ENCODE data around the gene DLG2. TPM values are rescaled to one million over a fixed set of nuclear protein-coding genes. Genes with fewer than 3 reads are reported as not detected.
A peak's percentile ranks its signal among the peaks of the same experiment; 100 is the strongest.

DLG2 gene
- total and polyA plus RNA-seq, 2 of the 8 experiments (the other 6 are each of a cell fraction or from before 2014, with no cell fraction given), result 1.7 to 14.3 TPM

GRCh38 chr11:84947970-84948580 is 679.1 kb downstream of the DLG2 start:
- no peaks in the 10 kb centered on the region for H3K27me3 ChIP-seq (replicated peaks in 1 of 4; ENCODE audit: control insufficient read depth in 3 of 4, extremely low read depth in 1 of 4, insufficient read depth in 3 of 4, low read length in 3 of 4)
- DNase-seq (ENCODE audit: low read depth in 1 of 2, low spot score in 2 of 2) (no peak), FAIRE-seq (no peak)
- H2AFZ ChIP-seq (ENCODE audit: low read length), result peak overlapping the region; percentile 43
- H3K23me2 ChIP-seq (ENCODE audit: low read depth, low read length), result no peaks in the 10 kb centered on the region
- no peaks in the 10 kb centered on the region for H3K79me2 ChIP-seq (ENCODE audit: control insufficient read depth in 1 of 2, insufficient read depth in 2 of 2, low read length in 2 of 2)
- H3K36me3 ChIP-seq (ENCODE audit: control insufficient read depth in 2 of 4, insufficient read depth in 4 of 4, low read length in 3 of 4), result no peaks in the 10 kb centered on the region
- H4K8ac ChIP-seq (ENCODE audit: extremely low read depth, insufficient read depth, low read length), result no peak overlapping the region
- H3K9me3 ChIP-seq (ENCODE audit: insufficient read depth in 2 of 2, low read depth in 1 of 2, low read length in 1 of 2), result no peaks in the 10 kb centered on the region
- no peak overlapping the region for H3K4me3 ChIP-seq (ENCODE audit: extremely low read depth in 1 of 4, insufficient read depth in 2 of 4, low read depth in 3 of 4, low read length in 4 of 4)
- no peak overlapping the region for H3K9ac ChIP-seq (replicated peaks in 1 of 4; ENCODE audit: extremely low read depth in 1 of 4, low read depth in 3 of 4, low read length in 3 of 4)
- no peak overlapping the region for H3K27ac ChIP-seq (ENCODE audit: low read depth, low read length)
- H3K18ac ChIP-seq (ENCODE audit: extremely low read depth, low read length), result no peak overlapping the region; the same call in 1 of the 2 replicates
- H2BK12ac ChIP-seq (ENCODE audit: low read depth, low read length), result no peak overlapping the region
- no peaks in the 10 kb centered on the region for H4K20me1 ChIP-seq (replicated peaks in 1 of 2; ENCODE audit: control insufficient read depth in 1 of 2, insufficient read depth in 2 of 2, low read length in 2 of 2)
- H3K79me1 ChIP-seq (ENCODE audit: low read depth, low read length), result no peaks in the 10 kb centered on the region
- no peak overlapping the region for H3K4me2 ChIP-seq (ENCODE audit: insufficient read depth in 1 of 2, low read depth in 2 of 2, low read length in 2 of 2)
- H3K4me1 ChIP-seq (replicated peaks in 1 of 4; ENCODE audit: control insufficient read depth in 3 of 4, insufficient read depth in 4 of 4, low read length in 3 of 4), result 0 out of 7 replicates have a peak, but pooled peaks cover 0 to 2% (median 0%) of the 10 kb centered on the region in 4 experiments
- H2AK5ac ChIP-seq (ENCODE audit: low read depth, low read length), result no peak overlapping the region
- peak overlapping the region; percentile 19 for H4K5ac ChIP-seq (ENCODE audit: insufficient read length, low read depth, low read length)
- no peak overlapping the region for H3K14ac ChIP-seq (ENCODE audit: insufficient read length)
- 89% methylated on average over 3 of the region's 3 CpGs; no CpG with 5 or more reads in 1 of the 2 experiments for WGBS, 2 experiments (ENCODE audit: extremely low coverage in 1 of 2, insufficient coverage in 1 of 2, insufficient read length in 1 of 2, insufficient replicate concordance in 2 of 2, low coverage in 1 of 2, low lambda C conversion rate in 2 of 2, missing lambda C conversion rate in 1 of 2)
- H2BK15ac ChIP-seq (ENCODE audit: low read length), result no peak overlapping the region
- H3K56ac ChIP-seq (replicated peaks; ENCODE audit: insufficient read length, low read depth, low read length), result no peak overlapping the region
- H4K91ac ChIP-seq (replicated peaks; ENCODE audit: insufficient read length, low read length), result no peak overlapping the region
- no peak overlapping the region for H2BK20ac ChIP-seq (ENCODE audit: low read length)
- ChIA-PET CTCF (ENCODE audit: partially characterized antibody) (interaction anchor here (0.6 to 1.6 kb wide), 4 partner anchors 10 to 48 kb away, joined by 3 to 11 read pairs (median 4); no protein-coding TSS in a partner anchor), POLR2A (ENCODE audit: partially characterized antibody) (no interaction called here)
- no peak overlapping the region for H3K23ac ChIP-seq (ENCODE audit: insufficient read length)
- no peak overlapping the region for H2BK5ac ChIP-seq (ENCODE audit: low read depth, low read length)
- H3K4ac ChIP-seq (replicated peaks; ENCODE audit: insufficient read length, low read depth, low read length), result no peak overlapping the region
- no peak overlapping the region for H2BK120ac ChIP-seq (replicated peaks; ENCODE audit: low read depth, low read length)
- TF ChIP-seq HDAC2 (IDR thresholded peaks at IDR 0.05; ENCODE audit: borderline replicate concordance in 1 of 2, low read depth in 2 of 2, low read length in 2 of 2), result no peak
- TF ChIP-seq SIX5 (IDR thresholded peaks at IDR 0.05; ENCODE audit: low read depth, low read length), result no peak
- peak; percentile 96 for TF ChIP-seq CEBPB (IDR thresholded peaks at IDR 0.05; ENCODE audit: low read depth, low read length)
- TF ChIP-seq SRF (IDR thresholded peaks at IDR 0.05; ENCODE audit: low read depth, low read length), result no peak
- no peak for TF ChIP-seq GABPA (IDR thresholded peaks at IDR 0.05; ENCODE audit: borderline replicate concordance, insufficient read depth, low read length)
- no peak for TF ChIP-seq CBX8 (IDR thresholded peaks at IDR 0.05; ENCODE audit: borderline replicate concordance, low read depth, low read length)
- no peak for TF ChIP-seq RFX5 (IDR thresholded peaks at IDR 0.05; ENCODE audit: borderline replicate concordance, low read depth, low read length)
- no peak for TF ChIP-seq MAFK (IDR thresholded peaks at IDR 0.05; ENCODE audit: low read depth, low read length)
- TF ChIP-seq ATF3 (IDR thresholded peaks at IDR 0.05; ENCODE audit: insufficient read depth, low read depth, low read length), result peak; percentile 74
- no peak for TF ChIP-seq E2F6 (IDR thresholded peaks at IDR 0.05)
- TF ChIP-seq FOSL1 (IDR thresholded peaks at IDR 0.05; ENCODE audit: insufficient read depth, low read depth, low read length), result no peak
